ENCODE data around the gene PARD3. TPM values are rescaled to one million over a fixed set of nuclear protein-coding genes. Genes with fewer than 3 reads are reported as not detected.

The PARD3 gene
- total and polyA plus RNA-seq, 2 donors (not counting 1 experiment from before 2014, with no cell fraction given), result 24.0 to 46.4 TPM

DNA sequence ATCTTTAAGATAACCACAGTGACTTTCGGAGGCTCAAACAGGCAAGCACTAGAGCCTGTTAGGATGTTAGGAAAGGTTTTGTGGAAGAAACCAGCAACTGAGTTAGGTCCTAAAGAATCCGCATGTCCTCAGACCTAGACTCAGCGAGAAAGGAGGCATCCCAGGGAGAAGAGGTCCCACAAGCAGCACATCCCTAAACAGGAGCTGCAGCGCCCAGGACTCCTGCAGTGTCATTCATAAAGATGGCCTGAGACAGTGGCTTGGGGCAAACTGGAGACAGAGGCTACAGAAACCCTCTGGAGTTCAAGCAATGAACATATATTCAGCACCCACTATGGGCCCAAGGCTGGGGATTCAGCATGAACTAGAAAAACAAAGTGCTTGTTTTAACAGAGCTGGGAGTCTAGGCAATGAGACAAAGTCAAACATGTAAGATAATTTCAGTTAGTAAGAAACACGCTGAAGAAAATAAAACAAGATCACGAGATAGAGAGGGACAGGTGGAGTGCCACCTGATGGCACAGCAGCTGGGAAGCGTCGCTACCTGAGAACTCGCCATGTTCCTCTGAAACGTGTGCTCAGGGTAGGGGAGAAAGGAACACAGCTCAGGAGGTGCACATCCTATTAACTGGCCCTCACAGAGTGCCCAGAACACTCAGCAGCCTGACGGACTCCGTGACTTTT, 48.1 kb downstream of the PARD3 start:
- no peak for DNase-seq (ENCODE audit: low read depth in 2 of 2)
- TF ChIP-seq, protein P1, sequence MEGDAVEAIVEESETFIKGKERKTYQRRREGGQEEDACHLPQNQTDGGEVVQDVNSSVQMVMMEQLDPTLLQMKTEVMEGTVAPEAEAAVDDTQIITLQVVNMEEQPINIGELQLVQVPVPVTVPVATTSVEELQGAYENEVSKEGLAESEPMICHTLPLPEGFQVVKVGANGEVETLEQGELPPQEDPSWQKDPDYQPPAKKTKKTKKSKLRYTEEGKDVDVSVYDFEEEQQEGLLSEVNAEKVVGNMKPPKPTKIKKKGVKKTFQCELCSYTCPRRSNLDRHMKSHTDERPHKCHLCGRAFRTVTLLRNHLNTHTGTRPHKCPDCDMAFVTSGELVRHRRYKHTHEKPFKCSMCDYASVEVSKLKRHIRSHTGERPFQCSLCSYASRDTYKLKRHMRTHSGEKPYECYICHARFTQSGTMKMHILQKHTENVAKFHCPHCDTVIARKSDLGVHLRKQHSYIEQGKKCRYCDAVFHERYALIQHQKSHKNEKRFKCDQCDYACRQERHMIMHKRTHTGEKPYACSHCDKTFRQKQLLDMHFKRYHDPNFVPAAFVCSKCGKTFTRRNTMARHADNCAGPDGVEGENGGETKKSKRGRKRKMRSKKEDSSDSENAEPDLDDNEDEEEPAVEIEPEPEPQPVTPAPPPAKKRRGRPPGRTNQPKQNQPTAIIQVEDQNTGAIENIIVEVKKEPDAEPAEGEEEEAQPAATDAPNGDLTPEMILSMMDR (conservative IDR thresholded peaks at IDR 0.05 in 1 of 2, IDR thresholded peaks at IDR 0.05 in 1 of 2; ENCODE audit: low read depth in 1 of 2, low read length in 2 of 2), result no peak
- no peak for TF ChIP-seq EZH2 (IDR thresholded peaks at IDR 0.05; ENCODE audit: low read length, missing control alignments)
- Histone ChIP-seq H2AFZ (ENCODE audit: low read length) (no peak overlapping the region), H3K27me3 (ENCODE audit: control insufficient read depth, insufficient read depth, low read length) (no peaks in the 10 kb centered on the region), H3K9ac (ENCODE audit: insufficient read depth, low read length) (no peak overlapping the region), H3K4me1 (ENCODE audit: control insufficient read depth, extremely low read depth, insufficient read depth, low read length) (no peaks in the 10 kb centered on the region), H3K27ac (ENCODE audit: insufficient read depth, low read length) (no peak overlapping the region), H3K4me2 (ENCODE audit: extremely low read depth, insufficient read depth, low read length) (no peak overlapping the region), H3K4me3 (replicated peaks in 1 of 4; ENCODE audit: control extremely low read depth in 1 of 4, insufficient read depth in 1 of 4, low read depth in 3 of 4, low read length in 4 of 4) (no peak overlapping the region), H3K9me3 (ENCODE audit: control insufficient read depth, insufficient read depth, low read depth, low read length) (no peaks in the 10 kb centered on the region), H4K20me1 (ENCODE audit: control insufficient read depth, extremely low read depth, insufficient read depth, low read length) (no peaks in the 10 kb centered on the region), H3K36me3 (ENCODE audit: control insufficient read depth, insufficient read depth, low read length) (no peaks in the 10 kb centered on the region), H3K79me2 (ENCODE audit: control insufficient read depth, insufficient read depth, low read length) (no peaks in the 10 kb centered on the region)

DNA sequence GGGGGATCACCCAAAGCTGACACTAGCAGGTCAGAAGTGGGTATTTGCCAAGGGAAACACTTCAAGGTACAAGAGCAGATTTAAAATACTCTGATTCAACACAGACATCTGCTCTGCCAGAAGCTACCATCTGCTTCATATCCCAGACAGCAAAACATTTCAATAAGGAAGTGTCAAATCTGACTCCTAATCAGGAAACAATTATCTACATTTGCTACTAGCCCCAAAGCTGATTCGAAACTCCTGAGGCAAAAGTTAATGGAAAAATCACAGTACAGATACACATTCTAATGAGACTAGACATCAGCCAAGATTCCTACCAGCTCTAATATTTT, 48.9 kb downstream of the PARD3 start:
- peak; percentile 24 to 47 for DNase-seq (ENCODE audit: low read depth in 2 of 2)
- Histone ChIP-seq H3K4me2 (ENCODE audit: extremely low read depth, insufficient read depth, low read length) (no peak overlapping the region), H3K36me3 (ENCODE audit: control insufficient read depth, insufficient read depth, low read length) (no peaks in the 10 kb centered on the region), H3K27me3 (ENCODE audit: control insufficient read depth, insufficient read depth, low read length) (no peaks in the 10 kb centered on the region), H3K9me3 (ENCODE audit: control insufficient read depth, insufficient read depth, low read depth, low read length) (no peaks in the 10 kb centered on the region), H3K4me3 (replicated peaks in 1 of 4; ENCODE audit: control extremely low read depth in 1 of 4, insufficient read depth in 1 of 4, low read depth in 3 of 4, low read length in 4 of 4) (no peak overlapping the region), H4K20me1 (ENCODE audit: control insufficient read depth, extremely low read depth, insufficient read depth, low read length) (no peaks in the 10 kb centered on the region), H3K27ac (ENCODE audit: insufficient read depth, low read length) (no peak overlapping the region), H2AFZ (ENCODE audit: low read length) (no peak overlapping the region), H3K79me2 (ENCODE audit: control insufficient read depth, insufficient read depth, low read length) (no peaks in the 10 kb centered on the region), H3K9ac (ENCODE audit: insufficient read depth, low read length) (no peak overlapping the region), H3K4me1 (ENCODE audit: control insufficient read depth, extremely low read depth, insufficient read depth, low read length) (no peaks in the 10 kb centered on the region)
- TF ChIP-seq, protein P1 (conservative IDR thresholded peaks at IDR 0.05 in 1 of 2, IDR thresholded peaks at IDR 0.05 in 1 of 2; ENCODE audit: low read depth in 1 of 2, low read length in 2 of 2), result no peak
- TF ChIP-seq EZH2 (IDR thresholded peaks at IDR 0.05; ENCODE audit: low read length, missing control alignments), result no peak

DNA sequence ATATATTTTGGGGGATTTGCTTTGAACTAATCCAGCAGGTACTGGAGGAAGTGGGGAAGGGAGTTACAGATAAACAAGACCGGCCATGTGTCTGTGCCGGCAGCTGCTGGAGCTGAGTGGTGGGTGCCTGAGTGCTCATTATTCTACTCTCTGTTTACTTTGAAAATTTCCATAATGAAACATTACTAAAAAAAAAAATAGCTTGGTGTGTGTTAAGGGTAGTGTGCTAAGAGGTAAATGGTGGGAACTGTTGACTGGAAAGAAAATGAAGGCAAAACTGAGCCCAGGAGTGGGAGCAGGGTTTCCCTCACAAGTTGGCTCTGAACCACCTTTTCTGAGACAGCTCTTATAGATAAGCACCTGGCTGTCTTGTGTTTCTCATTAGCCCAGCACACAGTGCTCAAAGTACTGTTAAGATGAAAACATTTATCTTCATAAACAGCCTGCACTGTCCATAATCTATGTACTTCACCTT, 50.6 kb downstream of the PARD3 start:
- Histone ChIP-seq H3K4me2 (ENCODE audit: extremely low read depth, insufficient read depth, low read length) (no peak overlapping the region), H3K4me3 (replicated peaks in 1 of 4; ENCODE audit: control extremely low read depth in 1 of 4, insufficient read depth in 1 of 4, low read depth in 3 of 4, low read length in 4 of 4) (no peak overlapping the region), H4K20me1 (ENCODE audit: control insufficient read depth, extremely low read depth, insufficient read depth, low read length) (no peaks in the 10 kb centered on the region), H3K9ac (ENCODE audit: insufficient read depth, low read length) (no peak overlapping the region), H3K79me2 (ENCODE audit: control insufficient read depth, insufficient read depth, low read length) (no peaks in the 10 kb centered on the region), H3K9me3 (ENCODE audit: control insufficient read depth, insufficient read depth, low read depth, low read length) (no peaks in the 10 kb centered on the region), H3K4me1 (ENCODE audit: control insufficient read depth, extremely low read depth, insufficient read depth, low read length) (no peaks in the 10 kb centered on the region), H2AFZ (ENCODE audit: low read length) (no peak overlapping the region), H3K27ac (ENCODE audit: insufficient read depth, low read length) (no peak overlapping the region), H3K36me3 (ENCODE audit: control insufficient read depth, insufficient read depth, low read length) (no peaks in the 10 kb centered on the region), H3K27me3 (ENCODE audit: control insufficient read depth, insufficient read depth, low read length) (no peaks in the 10 kb centered on the region)
- DNase-seq (ENCODE audit: low read depth in 2 of 2), result no peak
- no peak for TF ChIP-seq EZH2 (IDR thresholded peaks at IDR 0.05; ENCODE audit: low read length, missing control alignments)
- TF ChIP-seq, protein P1 (conservative IDR thresholded peaks at IDR 0.05 in 1 of 2, IDR thresholded peaks at IDR 0.05 in 1 of 2; ENCODE audit: low read depth in 1 of 2, low read length in 2 of 2), result no peak

All from fibroblast of lung (primary cell).